Measurements from ENCODE around the gene REV1.
"Not testable (repeated sequence)": the region's sequence is repeated elsewhere in the genome, so short reads cannot be mapped to it uniquely, and the experiment has no call there.

REV1 gene

GRCh38 chr2:99401841-99402240 lies 88.0 kb downstream of the REV1 start:
- no peak for DNase-seq

- DNase-seq: no peak
Measured at GRCh38 chr2:99399795-99400194, 90.0 kb downstream of the REV1 start.

GRCh38 chr2:99399063-99399462 lies 90.8 kb downstream of the REV1 start:
- DNase-seq: no peak

GRCh38 chr2:99398303-99398702 lies 91.5 kb downstream of the REV1 start:
- DNase-seq: no peak

GRCh38 chr2:99397266-99397920 lies 92.4 kb downstream of the REV1 start:
- DNase-seq: no peak

GRCh38 chr2:99395589-99396130 lies 94.2 kb downstream of the REV1 start:
- DNase-seq: no peak

- DNase-seq: no peak
Measured at GRCh38 chr2:99389946-99390345, 99.9 kb downstream of the REV1 start.

GRCh38 chr2:99389371-99389770 lies 100.4 kb downstream of the REV1 start:
- DNase-seq: no peak

GRCh38 chr2:99388892-99389291 lies 100.9 kb downstream of the REV1 start:
- no peak for DNase-seq

GRCh38 chr2:99386011-99386410 lies 103.8 kb downstream of the REV1 start:
- DNase-seq: no peak

- DNase-seq: no peak
Measured at GRCh38 chr2:99382143-99382542, 107.7 kb downstream of the REV1 start.

- DNase-seq: no peak
Measured at GRCh38 chr2:99380376-99381010, 109.3 kb downstream of the REV1 start.

- DNase-seq: no peak
Measured at GRCh38 chr2:99377879-99378278, 111.9 kb downstream of the REV1 start.

GRCh38 chr2:99376254-99376864 lies 113.5 kb downstream of the REV1 start:
- DNase-seq: no peak

GRCh38 chr2:99374747-99375146 lies 115.1 kb downstream of the REV1 start:
- no peak for DNase-seq

GRCh38 chr2:99373144-99373543 lies 116.7 kb downstream of the REV1 start:
- no peak for DNase-seq

GRCh38 chr2:99368854-99369253 lies 121.0 kb downstream of the REV1 start:
- not testable (repeated sequence) for DNase-seq

GRCh38 chr2:99365661-99366060 lies 124.2 kb downstream of the REV1 start:
- no peak for DNase-seq

- DNase-seq: no peak
Measured at GRCh38 chr2:99356853-99357252, 133.0 kb downstream of the REV1 start.

- not testable (repeated sequence) for DNase-seq
Measured at GRCh38 chr2:99354825-99355224, 135.0 kb downstream of the REV1 start.

- no peak for DNase-seq
Measured at GRCh38 chr2:99354070-99354469, 135.7 kb downstream of the REV1 start.

Measured in central memory CD4-positive, alpha-beta T cell (primary cell).